Panc1 (cell line): ENCODE measurements around the gene EXPH5. TPM values are rescaled to one million over a fixed set of nuclear protein-coding genes. Genes with fewer than 3 reads are reported as not detected.
"Not testable (repeated sequence)": the region's sequence is repeated elsewhere in the genome, so short reads cannot be mapped to it uniquely, and the experiment has no call there.

ENCODE experiments used
- ATAC-seq: fragments of 200-7000 bp; cut with Tn5 transposase; 2 replicates; pipeline ENCODE4 v1.9.1; 2020; ENCODE audit warnings: mild to moderate bottlenecking, moderate library complexity
- Bru-seq: library from RNA; stranded (reverse); fragments of 400-500 nt; gene quantifications from one replicate; lab custom pipeline; 2021; lab: Mats Ljungman, UMichigan
- BruChase-seq, 2 experiments: library from RNA; stranded (reverse); fragments of 400-500 nt; gene quantifications; one replicate each; lab custom pipeline; 2021; lab: Mats Ljungman, UMichigan
- BruUV-seq: library from RNA; stranded (reverse); fragments of 400-500 nt; replicated peaks from 2 replicates; lab custom pipeline; 2021; lab: Mats Ljungman, UMichigan
- CTCF ChIA-PET: fragments of 300-600 bp; sonication (Branson Sonifier 250); formaldehyde crosslinking; loops from one replicate; lab custom pipeline; 2022; ENCODE audit warnings: antibody characterized with exemption; lab: Charles Lee
- POLR2A ChIA-PET: fragments of 300-600 bp; sonication (Branson Sonifier 250); formaldehyde crosslinking; loops from one replicate; lab custom pipeline; 2022; ENCODE audit warnings: antibody characterized with exemption; lab: Charles Lee
- DNase-seq: peaks from one replicate; pipeline ENCODE4 v3.0.0-alpha.2; 2010; ENCODE audit warnings: low read depth, low spot score
- H3K27ac ChIP-seq: 2 replicates; pipeline ENCODE4 v1.5.1; 2011; ENCODE audit warnings: mild to moderate bottlenecking, low read length, inconsistent platforms
- H3K27me3 ChIP-seq: fragments of 200-500 bp; sonication (Bioruptor generic); 2 replicates; pipeline ENCODE4 v1.6.0; 2014; ENCODE audit warnings: low read length, inconsistent platforms; ENCODE audit not compliant: control insufficient read depth, insufficient read depth
- H3K36me3 ChIP-seq: fragments of 200-500 bp; sonication (Bioruptor generic); 2 replicates; pipeline ENCODE4 v1.5.1; 2014; ENCODE audit warnings: inconsistent platforms, mild to moderate bottlenecking, low read length, moderate library complexity; ENCODE audit not compliant: control insufficient read depth, insufficient read depth
- H3K4me1 ChIP-seq: 2 replicates; pipeline ENCODE4 v1.5.1; 2011; ENCODE audit warnings: inconsistent platforms, mild to moderate bottlenecking, low read length, moderate library complexity; ENCODE audit not compliant: control insufficient read depth, insufficient read depth
- H3K4me3 ChIP-seq, 2 experiments: 2 replicates each; pipeline ENCODE4 v1.5.1; 2011 to 2012; ENCODE audit warnings: low read depth in 2 of 2, low read length in 2 of 2, mild to moderate bottlenecking in 2 of 2, inconsistent platforms in 1 of 2, moderate library complexity in 1 of 2
- H3K9me3 ChIP-seq: fragments of 200-500 bp; sonication (Bioruptor generic); 2 replicates; pipeline ENCODE4 v1.5.1; 2014; ENCODE audit warnings: low read depth, mild to moderate bottlenecking, inconsistent platforms, low read length, moderate library complexity; ENCODE audit not compliant: control insufficient read depth, insufficient read depth
- CTCF ChIP-seq: fragments of 450-650 bp; IDR thresholded peaks from 2 replicates; pipeline ENCODE4 v1.5.1; 2017; ENCODE audit warnings: mild to moderate bottlenecking
- REST ChIP-seq, 2 experiments: IDR thresholded peaks; 2 replicates each; pipeline ENCODE4 v1.6.1; 2011 to 2012; ENCODE audit warnings: low read depth in 2 of 2, control low read depth in 1 of 2, low read length in 1 of 2, mild to moderate bottlenecking in 1 of 2, moderate library complexity in 1 of 2; ENCODE audit not compliant: insufficient read depth in 1 of 2
- SIN3A ChIP-seq: IDR thresholded peaks from 2 replicates; pipeline ENCODE4 v1.6.1; 2012; ENCODE audit warnings: low read depth, mild to moderate bottlenecking, low read length, moderate library complexity, borderline replicate concordance; ENCODE audit not compliant: insufficient read depth
- TCF7L2 ChIP-seq: IDR thresholded peaks from 2 replicates; pipeline ENCODE4 v1.6.1; 2011; ENCODE audit warnings: mild to moderate bottlenecking, low read depth, low read length, inconsistent platforms
- in situ Hi-C: cut with HindIII; loops from 2 replicates; pipeline ENCODE4 v1.10.0; 2016; ENCODE audit warnings: low sequenced_read_pairs, low pct_unique_long_range_greater_than_20kb
- intact Hi-C: fragments of 100-400 bp; cut with micrococcal nuclease; formaldehyde crosslinking; loops from one replicate; pipeline ENCODE4 v1.10.0; 2022; ENCODE audit not compliant: unreplicated experiment
- long read RNA-seq: library from polyadenylated mRNA; unstranded; transcript quantifications from one replicate; pipeline ENCODE4 v2.0.0, GENCODE V29; 2021; ENCODE audit not compliant: unreplicated experiment
- polyA plus RNA-seq: library from polyadenylated mRNA; unstranded; fragments of >200 nt; gene quantifications from one replicate; pipeline ENCODE4 v1.2.1, GENCODE V29; 2012; ENCODE audit warnings: missing spikeins; ENCODE audit not compliant: insufficient read length
- total RNA-seq: library from RNA; stranded (reverse); gene quantifications from one replicate; pipeline ENCODE4 v1.2.1, GENCODE V29; 2021; ENCODE audit not compliant: unreplicated experiment

EXPH5 gene
- total RNA-seq (0.85 TPM), Bru-seq, nascent RNA (percentile 34 among the genes with signal in this experiment), BruChase-seq, experiment 1, labeled RNA remaining after a 2-hour chase (percentile 36 among the genes with signal in this experiment), BruChase-seq, experiment 2, labeled RNA remaining after a 6-hour chase (percentile 33 among the genes with signal in this experiment)
- 0.04 TPM for polyA plus RNA-seq
- long read RNA-seq, partial matches to known transcripts, result 0 of 1 reads
- long read RNA-seq, other reads (novel, unspliced or antisense), result 1 of 1 reads

- peak; percentile 73 for DNase-seq
- ATAC-seq, result peak; percentile 94
- H3K4me3 ChIP-seq, result peak within 1 kb of the TSS; percentile 60 to 84
- H3K9me3 ChIP-seq, result no peaks in the 10 kb centered on the region
- intact Hi-C loops (no loop called here), in situ Hi-C loops (no loop called here)
- H3K4me1 ChIP-seq, result peaks cover 7% of the 10 kb centered on the region; the same call in 1 of the 2 replicates
- no peak within 1 kb of the TSS for H3K27ac ChIP-seq
- ChIA-PET POLR2A (no interaction called here), CTCF (interaction anchor here (0.7 kb wide), 1 partner anchor 1938 kb away, joined by 7 read pairs; no protein-coding TSS in a partner anchor)
- peaks cover 49% of the 10 kb centered on the region for H3K27me3 ChIP-seq
- TF ChIP-seq TCF7L2 (no peak), CTCF (no peak), SIN3A (no peak), REST (IDR thresholded peaks at IDR 0.05; ENCODE audit: insufficient read depth in 1 of 2, low read depth in 2 of 2, low read length in 1 of 2) (no peak)
- H3K36me3 ChIP-seq, result 0 out of 2 replicates have a peak, but pooled peaks cover 4% of the 10 kb centered on the region
- no TSS peak for BruUV-seq
Observed at GRCh38 chr11:108593214-108593922, at the start of gene EXPH5. Gene EXPH5, minus strand, starts transcription at chr11:108593768. Its CDS starts 232 bp downstream, at chr11:108593536.

- H3K4me1 ChIP-seq, DNase-seq, BruUV-seq, H3K27ac ChIP-seq, ATAC-seq, in situ Hi-C loops, H3K36me3 ChIP-seq, H3K4me3 ChIP-seq, H3K9me3 ChIP-seq, POLR2A ChIA-PET, CTCF ChIA-PET: not testable (repeated sequence)
- intact Hi-C loops, result loop anchor here (10.0 kb wide), 1 partner anchor 297 kb away; no protein-coding TSS in a partner anchor
- H3K27me3 ChIP-seq, result peaks cover 15% of the 10 kb centered on the region; the same call in 1 of the 2 replicates
Observed at GRCh38 chr11:108641752-108642151, 48.2 kb upstream of the EXPH5 start.
